ENCODE measurements around the gene CACNA2D3. TPM values are rescaled to one million over a fixed set of nuclear protein-coding genes. Genes with fewer than 3 reads are reported as not detected.

Gene CACNA2D3
- total RNA-seq, 2 donors from 2014 or later = 0.42 to 0.98 TPM

GRCh38 chr3:54596087-54596486 lies 473.7 kb downstream of the CACNA2D3 start:
- intact Hi-C loops (cut with DNase I) = no loop called here
- no peak overlapping the region for H3K27ac ChIP-seq
- no peak overlapping the region for H3K4me3 ChIP-seq
- H3K4me1 ChIP-seq = no peaks in the 10 kb centered on the region
- H3K9me3 ChIP-seq = no peaks in the 10 kb centered on the region
- no peak for TF ChIP-seq CTCF (IDR thresholded peaks at IDR 0.05)
- no peaks in the 10 kb centered on the region for H3K27me3 ChIP-seq
- no peaks in the 10 kb centered on the region for H3K36me3 ChIP-seq
- no peak overlapping the region for H3K9ac ChIP-seq (ENCODE audit: low read depth in 2 of 2, low read length in 2 of 2)
- DNase-seq = no peak

- no peak for DNase-seq
- no peaks in the 10 kb centered on the region for H3K36me3 ChIP-seq
- no peaks in the 10 kb centered on the region for H3K9me3 ChIP-seq
- H3K4me1 ChIP-seq = no peaks in the 10 kb centered on the region
- TF ChIP-seq CTCF (IDR thresholded peaks at IDR 0.05) = no peak
- intact Hi-C loops (cut with DNase I) = no loop called here
- H3K27ac ChIP-seq = no peak overlapping the region
- no peak overlapping the region for H3K4me3 ChIP-seq
- H3K9ac ChIP-seq (ENCODE audit: low read depth in 2 of 2, low read length in 2 of 2) = no peak overlapping the region
- no peaks in the 10 kb centered on the region for H3K27me3 ChIP-seq
Measured at GRCh38 chr3:54599716-54600115, 477.4 kb downstream of the CACNA2D3 start.

GRCh38 chr3:54600441-54601204 lies 478.3 kb downstream of the CACNA2D3 start:
- H3K27ac ChIP-seq = no peak overlapping the region

GRCh38 chr3:54604495-54604894 lies 482.1 kb downstream of the CACNA2D3 start:
- no peaks in the 10 kb centered on the region for H3K9me3 ChIP-seq
- no peak for TF ChIP-seq CTCF (IDR thresholded peaks at IDR 0.05)
- H3K27me3 ChIP-seq = no peaks in the 10 kb centered on the region
- H3K27ac ChIP-seq = no peak overlapping the region
- intact Hi-C loops (cut with DNase I) = no loop called here
- H3K4me1 ChIP-seq = no peaks in the 10 kb centered on the region
- H3K36me3 ChIP-seq = no peaks in the 10 kb centered on the region
- no peak overlapping the region for H3K4me3 ChIP-seq
- no peak overlapping the region for H3K9ac ChIP-seq (ENCODE audit: low read depth in 2 of 2, low read length in 2 of 2)
- DNase-seq = no peak

More at GRCh38 chr3:54600441-54601204, 478.3 kb downstream of the CACNA2D3 start:
- no peak for TF ChIP-seq CTCF (IDR thresholded peaks at IDR 0.05)
- Histone ChIP-seq H3K27me3 (no peaks in the 10 kb centered on the region), H3K4me1 (no peaks in the 10 kb centered on the region), H3K9me3 (no peaks in the 10 kb centered on the region), H3K36me3 (no peaks in the 10 kb centered on the region), H3K4me3 (no peak overlapping the region), H3K9ac (ENCODE audit: low read depth in 2 of 2, low read length in 2 of 2) (no peak overlapping the region)
- DNase-seq = no peak
- intact Hi-C loops (cut with DNase I) = no loop called here

- Histone ChIP-seq H3K9ac (ENCODE audit: low read depth in 2 of 2, low read length in 2 of 2) (no peak overlapping the region), H3K27ac (no peak overlapping the region), H3K9me3 (no peaks in the 10 kb centered on the region), H3K4me1 (no peaks in the 10 kb centered on the region), H3K27me3 (no peaks in the 10 kb centered on the region), H3K4me3 (no peak overlapping the region), H3K36me3 (no peaks in the 10 kb centered on the region)
- intact Hi-C loops (cut with DNase I) = no loop called here
- DNase-seq = no peak
- no peak for TF ChIP-seq CTCF (IDR thresholded peaks at IDR 0.05)
Measured at GRCh38 chr3:54608041-54608440, 485.7 kb downstream of the CACNA2D3 start.

Data from colonic mucosa (tissue), 4 donors.